NAMALWA (cell line): ENCODE results near the gene ITGB2.

Experiments used
- DNase-seq: peaks from one replicate; pipeline ENCODE4 v3.0.0-alpha.2; 2015; ENCODE audit warnings: low spot score

Gene ITGB2

DNA sequence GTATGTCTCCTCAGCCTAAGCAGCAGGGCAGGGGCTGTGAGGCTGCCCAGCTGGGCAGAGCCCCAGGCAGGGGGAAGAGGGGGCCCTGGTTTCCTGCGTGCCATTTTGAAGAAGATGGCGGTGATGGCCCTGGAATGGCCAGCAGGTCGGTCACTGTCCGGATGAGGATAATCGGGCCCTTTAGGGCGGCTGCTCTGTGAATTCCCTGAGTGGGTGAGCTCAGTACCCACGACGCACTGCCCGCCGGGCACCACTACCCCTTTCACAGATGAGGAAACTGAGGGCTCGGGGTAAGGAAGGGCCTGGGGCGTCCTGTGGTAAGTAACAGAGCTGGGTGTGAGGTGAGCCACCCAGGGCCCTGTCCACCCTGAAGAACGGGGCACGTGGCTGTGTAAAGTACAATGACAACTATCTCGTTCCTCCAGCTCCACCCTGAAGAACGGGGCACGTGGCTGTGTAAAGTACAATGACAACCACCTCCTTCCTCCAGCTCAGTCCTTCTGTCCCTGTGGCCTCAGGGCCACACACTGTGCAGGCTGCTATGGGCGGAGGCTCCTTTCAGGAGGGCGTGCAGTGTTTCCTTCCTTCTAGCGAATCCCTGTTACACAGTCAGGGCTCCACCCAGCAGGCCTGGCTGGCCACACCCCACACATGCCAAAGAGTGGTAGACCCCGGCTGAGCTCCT, 23.2 kb downstream of the ITGB2 start:
- peak; percentile 50 for DNase-seq

DNA sequence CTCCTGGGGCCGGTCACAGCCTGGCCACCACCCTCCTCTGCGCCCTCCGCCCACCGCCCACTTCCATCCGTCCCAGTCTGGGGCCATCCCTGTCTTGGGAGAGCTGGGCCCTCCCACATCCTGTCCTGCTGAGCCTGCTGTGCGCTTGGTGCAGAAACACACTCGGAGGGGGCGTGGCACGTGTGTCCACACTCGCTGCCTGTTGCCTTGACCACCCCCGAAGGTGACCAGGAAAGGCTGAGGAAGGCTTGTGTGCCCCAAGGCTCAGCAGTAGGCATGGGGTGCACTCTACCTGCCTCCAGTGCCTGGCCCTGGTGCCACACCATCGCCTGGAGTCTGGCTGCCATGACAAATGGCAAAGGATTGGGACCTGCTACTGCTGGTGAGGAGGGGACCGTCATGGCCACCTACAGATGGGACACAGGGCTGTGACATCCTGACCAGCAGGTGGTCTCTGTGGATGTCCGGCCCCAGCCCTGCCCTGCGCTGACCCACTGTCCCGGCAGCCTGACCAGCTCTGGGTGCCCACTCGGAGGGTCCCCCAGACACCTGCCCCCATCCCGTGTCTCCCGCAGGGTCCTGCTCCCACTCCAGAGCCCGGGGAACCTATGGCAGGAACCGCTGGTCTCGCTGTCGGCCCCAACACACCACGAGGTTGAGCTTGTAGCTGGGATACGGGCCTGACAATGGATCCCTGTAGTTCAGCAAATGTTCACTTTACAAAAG, 24.0 kb downstream of the ITGB2 start:
- DNase-seq: no peak

DNA sequence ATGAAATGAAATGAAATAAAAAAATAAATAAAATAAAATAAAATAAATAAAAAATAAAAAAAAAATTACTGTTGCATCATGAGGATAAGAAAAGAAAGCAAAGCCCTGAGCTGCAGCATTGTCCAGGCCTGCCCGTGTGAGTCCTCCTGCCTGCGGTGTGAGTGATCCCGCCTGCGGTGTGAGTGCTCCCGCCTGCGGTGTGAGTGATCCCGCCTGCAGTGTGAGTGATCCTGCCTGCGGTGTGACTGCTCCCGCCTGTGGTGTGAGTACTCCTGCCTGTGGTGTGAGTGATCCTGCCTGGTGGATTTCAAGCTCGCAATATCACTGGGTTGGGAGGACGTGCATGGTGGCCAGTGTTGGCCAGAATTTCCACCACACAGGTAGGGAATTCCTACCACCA, 24.8 kb downstream of the ITGB2 start:
- DNase-seq: no peak

DNA sequence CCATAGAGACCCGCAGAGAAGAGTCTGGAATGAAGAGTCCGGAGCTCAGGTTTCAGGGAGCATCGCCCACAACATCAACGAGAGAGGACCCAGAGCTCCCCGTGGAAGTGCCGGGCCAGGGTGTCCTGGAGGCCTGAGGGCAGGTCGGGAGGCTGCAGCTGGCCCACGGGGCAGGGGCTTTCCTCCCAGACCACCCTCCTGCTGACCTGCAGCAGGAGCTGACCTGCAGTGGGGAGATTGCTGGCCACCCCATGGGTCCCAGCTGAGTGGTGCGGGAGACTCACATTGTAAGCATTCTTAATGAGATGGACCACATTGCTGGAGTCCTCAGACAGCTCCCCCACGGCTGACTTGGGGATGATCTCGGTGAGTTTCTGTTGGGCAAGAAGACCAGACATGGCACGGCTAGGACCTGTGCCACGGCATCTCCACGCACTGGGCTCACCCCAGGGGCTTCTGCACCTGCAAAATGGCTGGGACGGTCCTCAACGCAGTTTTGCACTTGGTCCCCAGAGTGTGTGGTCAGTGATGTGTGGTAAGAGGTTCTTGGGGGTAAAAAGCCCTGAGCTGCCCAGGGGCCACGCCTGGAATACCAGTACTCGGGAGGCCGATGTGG, 25.9 kb downstream of the ITGB2 start:
- no peak for DNase-seq

DNA sequence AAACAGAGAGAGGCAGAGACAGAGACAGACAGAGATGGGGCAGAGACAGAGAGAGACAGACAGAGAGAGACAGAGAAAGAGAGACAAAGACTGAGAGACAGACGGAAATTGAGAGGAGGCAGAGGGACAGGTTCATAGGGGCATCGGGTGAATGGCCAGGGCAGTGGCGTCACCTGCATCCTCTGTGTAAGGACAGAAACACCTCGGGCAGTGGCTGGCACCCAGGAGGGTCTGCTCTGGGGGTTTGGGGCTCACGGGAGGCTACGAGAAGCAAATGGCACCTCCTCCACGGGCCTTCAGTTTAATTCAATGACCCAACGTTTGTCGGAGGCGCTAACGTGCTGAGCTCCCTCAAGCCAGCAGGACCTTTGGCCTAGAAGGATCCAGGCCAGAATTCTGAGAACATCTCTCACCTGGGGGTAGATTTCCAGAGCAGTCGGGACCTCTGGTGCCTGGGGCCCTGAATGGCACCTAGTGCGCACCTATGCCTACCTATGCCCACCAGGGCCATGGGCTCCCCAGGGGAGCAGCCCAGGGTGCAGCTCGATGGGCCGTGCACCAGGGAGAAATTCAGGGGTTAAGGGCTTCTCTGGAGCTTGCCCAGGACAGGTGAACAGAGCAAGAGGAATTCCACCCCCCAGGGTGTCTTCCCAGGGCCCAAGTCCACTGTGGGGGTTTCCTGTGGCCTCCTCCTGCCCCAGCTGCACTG, 26.6 kb downstream of the ITGB2 start:
- DNase-seq: no peak

DNA sequence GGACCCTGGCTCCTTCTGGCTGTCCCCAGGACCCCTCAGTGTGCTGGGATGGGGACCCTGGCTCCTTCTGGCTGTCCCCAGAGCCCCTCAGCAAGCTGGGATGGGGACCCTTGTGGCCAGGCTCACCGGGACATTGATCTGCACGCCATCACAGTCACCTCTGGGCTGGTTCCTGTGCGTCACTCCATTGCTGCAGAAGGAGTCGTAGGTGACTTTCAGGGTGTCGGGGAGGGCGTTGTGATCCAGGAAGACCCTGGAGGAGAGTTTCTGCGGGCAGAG, 27.5 kb downstream of the ITGB2 start:
- no peak for DNase-seq

DNA sequence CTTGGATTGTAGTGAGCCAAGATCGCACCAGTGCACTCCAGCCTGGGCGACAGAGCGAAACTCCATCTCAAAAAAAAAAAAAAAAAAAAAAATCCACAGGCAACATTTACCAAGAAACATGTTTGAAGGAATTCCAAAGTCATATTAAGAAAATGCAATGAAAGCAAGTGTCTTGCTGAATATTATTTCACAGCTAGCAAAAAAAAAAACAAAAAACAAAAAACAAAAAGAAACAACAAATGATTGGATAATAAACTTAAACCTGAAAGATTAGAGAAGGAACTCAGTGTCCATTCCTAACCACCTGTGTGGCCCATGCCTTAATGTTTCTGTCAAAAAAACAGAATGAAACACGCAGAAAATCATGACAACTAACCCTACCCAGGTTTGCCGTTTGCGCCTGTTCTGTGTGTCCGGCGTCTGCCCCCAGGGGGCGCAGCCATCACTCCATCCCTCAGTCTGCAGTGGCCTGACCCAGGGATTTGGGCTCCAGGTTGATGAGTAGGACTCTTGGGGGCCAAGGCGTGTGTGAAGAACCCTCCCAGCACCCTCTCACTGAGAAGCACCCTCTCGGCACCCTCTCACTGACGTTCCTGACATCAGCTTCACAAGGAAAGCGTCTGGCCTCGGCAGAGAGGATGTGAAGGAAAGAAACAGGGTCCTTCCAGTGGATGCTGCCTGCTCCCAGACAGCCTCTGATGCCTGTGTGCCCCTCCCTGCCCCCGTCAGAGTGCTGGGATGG, 28.0 kb downstream of the ITGB2 start:
- DNase-seq: peak; percentile 74

DNA sequence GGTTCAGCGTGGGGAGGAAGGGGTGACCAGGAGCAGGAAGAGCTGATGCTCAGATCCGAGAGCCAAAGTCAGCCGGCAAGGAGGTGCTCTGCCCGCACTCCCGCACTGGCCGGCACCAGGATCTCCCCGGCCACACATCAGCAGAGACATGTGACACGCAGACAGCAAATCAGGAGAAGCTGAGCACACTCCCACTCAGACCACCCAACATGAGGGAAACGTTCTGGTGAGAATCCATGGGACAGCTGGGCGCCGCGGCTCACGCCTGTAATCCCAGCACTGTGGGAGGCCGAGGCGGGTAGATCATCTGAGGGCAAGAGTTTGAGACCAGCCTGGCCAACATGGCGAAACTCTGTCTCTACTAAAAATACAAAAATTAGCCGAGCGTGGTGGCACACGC, 28.6 kb downstream of the ITGB2 start:
- no peak for DNase-seq

DNA sequence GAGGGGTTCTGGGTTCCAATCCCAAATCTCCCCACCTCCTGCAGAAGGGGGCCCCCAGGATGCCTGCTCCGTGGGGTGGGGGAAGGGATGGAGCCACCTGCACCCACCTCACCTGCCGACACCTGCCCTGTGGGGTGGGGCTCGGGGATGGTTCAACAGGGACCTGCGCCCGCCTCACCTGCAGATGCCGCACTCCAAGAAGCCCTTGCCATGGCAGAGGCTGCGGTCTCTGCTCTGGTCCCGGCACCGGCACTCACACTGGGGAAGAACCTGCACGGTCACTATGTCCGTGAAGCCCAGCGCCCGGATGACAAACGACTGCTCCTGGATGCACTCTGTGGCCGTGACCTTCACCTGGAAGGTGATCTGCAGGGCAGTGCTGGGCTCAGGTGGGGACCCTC, 29.1 kb downstream of the ITGB2 start:
- DNase-seq: no peak

DNA sequence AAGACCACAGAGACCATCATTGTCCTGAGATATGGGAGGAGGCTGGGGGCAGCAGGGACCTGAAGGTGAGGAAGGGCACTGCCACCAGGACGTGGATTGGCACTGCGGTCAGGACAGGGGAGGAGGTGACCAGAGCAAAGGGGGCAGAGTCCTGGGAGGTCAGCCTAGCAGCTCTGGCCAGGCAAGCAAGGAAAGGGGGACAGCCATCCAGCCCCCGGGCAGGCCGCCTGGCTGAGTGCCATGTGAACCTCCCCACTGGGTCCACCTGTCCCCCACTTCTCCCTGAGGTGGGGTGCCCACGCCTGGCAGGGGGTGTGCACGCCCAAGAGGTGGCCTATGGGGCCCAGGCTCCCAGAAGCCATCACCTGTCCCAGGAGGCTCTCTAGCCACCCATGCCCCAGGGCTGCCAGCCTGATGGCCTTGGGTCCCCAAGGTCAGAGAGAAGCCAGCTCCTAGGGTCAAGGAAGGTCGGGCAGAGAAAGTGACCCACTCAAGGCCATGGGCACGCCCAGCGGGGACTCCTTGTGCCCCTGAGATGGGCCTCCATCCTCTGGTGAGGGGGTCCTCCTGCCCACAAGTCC, 29.6 kb downstream of the ITGB2 start:
- DNase-seq: no peak

DNA sequence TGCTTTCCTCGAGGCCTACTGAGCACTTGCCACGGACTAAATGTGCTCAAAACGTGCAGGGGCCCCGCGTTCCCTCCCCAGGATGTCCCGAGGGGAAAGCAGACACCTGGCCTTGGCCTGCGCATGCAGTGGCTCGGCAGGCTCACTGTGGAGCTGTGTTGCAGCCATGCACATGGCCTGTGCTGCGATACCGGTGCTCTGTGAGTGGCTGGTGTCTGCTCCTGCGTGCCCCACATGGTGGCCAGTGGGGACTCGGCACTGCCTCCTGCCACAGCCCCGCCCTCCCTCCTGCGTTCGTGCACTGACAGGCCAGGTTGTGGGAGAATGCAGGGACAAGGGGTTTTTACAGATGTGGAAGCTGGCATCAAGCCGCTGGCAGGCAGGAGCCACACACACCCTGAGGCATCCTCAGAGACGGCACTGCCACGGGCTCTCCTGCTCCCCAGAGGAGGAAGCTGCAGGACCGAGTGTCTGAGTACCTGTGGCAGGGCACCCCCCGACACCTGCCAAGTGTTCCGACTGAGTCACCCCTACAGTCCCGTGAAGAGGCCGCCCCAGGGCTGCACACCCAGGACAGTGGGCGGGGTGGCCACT, 30.3 kb downstream of the ITGB2 start:
- DNase-seq: no peak

DNA sequence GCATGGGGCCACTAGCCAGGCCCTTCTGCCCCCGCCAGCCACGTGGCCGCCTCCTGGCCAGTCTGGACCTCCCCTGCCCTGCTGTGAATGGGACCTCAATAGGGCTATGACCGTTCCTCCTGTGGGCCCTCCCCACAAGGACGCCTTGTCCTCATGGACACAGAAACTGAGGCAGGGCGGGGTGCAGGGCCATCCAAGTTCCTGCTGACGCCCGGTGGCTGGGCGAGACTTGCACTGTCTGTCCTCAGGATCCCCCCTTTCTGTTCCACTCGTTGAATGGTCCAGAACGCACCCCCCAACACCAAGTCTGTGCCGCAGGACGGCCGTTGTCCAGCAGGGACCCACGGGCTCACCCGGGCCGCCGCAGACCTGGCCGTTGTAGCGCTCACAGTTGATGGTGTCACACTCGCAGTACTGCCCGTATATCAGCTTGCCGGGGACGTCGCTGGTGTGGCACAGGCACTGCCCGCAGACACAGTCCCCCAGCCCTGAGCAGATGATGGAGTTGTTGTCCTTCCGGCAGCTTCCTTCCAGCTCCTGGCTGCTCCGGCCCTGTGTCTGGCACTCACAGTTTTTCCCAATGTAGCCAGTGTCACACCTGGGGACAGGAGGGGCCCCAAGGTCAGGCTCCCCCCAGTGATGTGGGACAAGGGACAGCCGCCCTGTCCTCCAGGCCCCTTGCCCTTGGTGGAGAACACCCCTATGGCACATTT, 30.9 kb downstream of the ITGB2 start:
- DNase-seq: no peak

DNA sequence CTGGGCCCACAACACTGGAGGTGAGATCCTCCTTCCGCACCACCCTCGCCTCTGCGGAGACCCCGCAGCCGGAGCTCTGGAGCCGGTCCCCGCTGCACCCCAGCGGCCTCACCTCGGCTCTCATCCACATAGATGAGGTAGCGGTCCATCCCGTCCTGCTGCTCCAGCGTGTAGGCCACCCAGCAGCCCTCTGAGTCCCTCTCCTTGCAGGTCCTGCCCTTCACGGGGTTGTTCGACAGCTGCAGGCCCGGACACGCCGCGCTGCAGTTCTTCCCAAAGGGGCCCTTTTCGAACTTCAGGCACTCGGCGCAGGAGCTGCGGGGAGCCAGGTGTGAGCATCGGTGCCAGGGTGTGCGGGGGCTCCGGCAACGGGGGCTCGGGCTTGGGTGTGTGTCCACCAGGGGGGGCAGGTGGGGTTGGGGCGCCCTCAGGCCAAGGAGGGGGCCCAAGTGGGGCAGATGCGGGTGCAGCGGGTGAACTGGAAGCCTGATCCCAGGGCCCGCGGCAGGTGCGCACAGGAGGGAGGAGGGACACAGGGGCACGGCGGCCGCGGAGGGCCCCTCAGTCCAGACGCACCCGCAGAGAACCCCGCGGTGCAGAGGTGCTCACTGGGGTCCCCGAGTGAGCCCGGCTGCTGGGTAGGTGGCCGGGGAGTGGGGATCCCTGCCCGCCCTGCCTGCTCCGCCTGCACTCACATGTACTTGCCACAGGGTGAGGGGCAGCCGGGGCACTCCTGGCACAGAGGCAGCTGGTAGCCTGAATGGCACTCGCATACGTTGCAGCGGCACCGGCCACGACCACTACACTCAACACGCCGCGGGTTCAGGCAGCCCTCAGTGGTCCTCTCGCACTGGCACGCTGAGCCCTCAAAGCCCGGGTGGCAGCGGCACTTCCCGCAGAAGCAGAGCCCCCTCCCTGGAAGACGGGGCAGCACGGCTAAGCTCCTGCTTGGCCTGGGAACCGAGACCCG, 31.8 kb downstream of the ITGB2 start:
- no peak for DNase-seq

DNA sequence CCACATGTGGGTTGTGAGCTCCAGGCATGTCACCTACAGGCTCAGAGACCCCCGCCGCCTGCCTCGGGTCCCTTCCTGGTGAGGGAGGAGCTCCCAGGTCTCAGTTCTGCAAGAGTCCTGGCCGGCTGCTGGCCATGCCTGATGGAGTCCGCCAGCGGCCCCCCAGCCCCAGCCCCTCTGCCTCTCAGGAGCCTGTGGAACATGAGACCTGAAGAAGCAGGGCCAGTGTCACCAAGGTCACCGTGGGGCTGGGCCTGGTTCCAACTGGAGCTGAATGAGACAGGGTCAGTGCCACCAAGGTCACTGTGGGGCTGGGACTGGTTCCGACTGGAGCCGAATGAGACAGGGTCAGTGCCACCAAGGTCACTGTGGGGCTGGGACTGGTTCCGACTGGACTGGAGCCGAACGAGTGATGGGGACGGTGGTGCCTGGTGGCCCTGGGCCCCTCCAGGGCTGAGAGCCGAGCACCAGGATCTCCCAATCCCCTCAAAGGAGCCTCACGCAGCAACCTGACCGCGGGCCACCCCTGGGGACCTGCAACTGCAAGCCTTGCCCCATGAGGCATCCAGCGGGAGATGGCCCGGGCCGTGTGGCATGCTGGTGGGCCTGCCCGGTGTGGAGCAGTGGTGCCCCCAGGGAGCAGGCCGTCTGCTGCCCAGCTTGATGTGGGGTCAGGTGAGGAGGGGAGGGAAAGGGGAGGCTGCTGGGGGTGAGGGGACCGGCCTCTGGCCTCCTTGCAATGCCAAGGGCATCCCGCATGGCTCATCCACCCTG, 32.7 kb downstream of the ITGB2 start:
- no peak for DNase-seq

DNA sequence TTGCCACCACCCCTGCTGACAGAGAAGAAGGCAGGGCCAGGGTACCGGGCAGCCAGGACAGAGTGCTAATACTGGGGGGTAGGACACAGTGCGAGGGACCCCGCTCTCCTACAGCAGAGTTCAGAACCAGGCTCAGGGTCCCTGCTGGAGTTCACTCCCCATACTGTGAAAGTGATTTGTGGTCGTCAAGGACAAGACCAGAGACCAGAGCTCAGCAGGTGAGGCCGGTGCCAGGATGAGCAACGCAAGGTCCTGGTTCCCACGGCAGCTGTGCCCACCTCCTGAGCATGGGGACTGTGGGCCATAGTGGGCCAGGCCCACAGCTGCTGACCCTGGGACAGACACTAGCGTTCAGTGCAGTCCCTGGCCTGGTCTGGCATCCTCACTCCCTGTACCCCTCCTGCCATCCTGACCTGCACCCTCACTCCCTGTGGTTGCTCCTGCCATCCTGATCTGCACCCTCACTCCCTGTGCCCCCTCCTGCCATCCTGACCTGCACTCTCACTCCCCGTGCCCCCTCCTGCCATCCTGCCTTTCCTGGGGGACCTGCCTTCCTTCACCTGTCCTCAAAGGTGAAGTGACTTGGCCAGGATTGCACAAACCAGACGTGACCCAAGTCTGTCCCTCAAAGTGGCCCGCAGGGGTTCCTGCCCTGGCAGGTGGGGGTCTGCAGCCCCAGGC, 33.4 kb downstream of the ITGB2 start:
- DNase-seq: no peak

DNA sequence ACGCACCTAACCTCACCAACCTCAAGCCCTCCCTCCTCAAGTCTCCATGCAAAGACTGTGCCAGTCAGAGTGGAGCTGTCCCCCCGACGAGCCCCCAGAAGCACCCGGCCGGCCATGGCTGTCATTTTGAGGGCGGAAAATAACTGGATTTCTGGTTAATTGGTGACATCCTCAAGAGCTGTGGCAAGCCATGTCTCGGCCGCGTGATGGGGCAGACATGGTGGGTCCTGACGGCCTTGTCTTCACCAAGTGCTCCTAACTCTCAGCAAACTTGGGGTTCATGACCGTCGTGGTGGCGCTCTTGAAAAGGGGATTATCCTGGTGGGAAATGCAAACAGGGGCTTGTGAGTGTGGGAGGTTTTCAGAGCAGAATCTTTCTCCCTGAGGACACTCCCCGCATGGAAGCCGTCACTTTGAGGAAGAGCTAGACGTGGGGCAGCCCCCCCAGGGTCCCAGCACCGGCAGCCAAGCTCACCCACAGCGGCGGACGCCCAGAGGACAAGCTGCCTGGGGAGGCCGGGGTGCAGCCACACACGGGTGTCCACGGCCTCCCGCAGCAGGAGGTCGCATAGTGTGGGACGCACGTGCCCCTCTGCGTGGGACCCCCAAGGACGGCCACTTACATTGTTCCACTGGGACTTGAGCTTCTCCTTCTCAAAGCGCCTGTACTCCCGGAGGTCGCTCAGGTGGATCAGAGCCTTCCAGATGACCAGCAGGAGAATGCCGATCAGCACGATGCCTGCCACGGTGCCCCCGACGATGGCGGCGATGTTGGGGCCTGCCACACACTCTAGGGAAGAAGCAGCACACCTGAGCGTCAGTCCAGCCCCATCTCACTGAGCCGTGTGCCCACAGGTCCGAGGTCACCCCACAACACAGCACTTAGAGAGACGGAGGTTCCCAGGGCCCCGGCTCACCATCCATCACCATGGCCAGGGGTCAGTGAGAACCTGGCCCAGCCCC, 34.3 kb downstream of the ITGB2 start:
- no peak for DNase-seq

DNA sequence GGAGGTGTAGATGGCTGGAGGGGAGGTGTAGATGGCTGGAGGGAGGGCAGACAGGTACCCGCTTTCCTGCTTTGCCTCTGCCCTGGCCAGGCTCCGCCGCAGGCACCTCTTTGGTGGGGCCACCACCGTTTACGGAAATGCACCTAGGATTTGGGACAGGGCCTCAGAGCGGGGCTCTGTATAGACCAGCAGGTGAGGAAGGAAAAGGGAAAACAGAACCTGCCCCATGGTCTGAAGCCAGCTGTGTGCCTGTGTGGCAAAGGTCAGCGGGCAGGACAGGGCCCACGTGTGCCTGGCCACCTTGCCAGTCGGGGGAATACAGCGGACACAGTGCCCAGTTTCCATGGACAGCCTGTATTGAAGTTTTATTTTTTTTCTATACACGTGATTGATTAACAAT, 35.1 kb downstream of the ITGB2 start:
- no peak for DNase-seq
